HCT116 (cell line): ENCODE data around the gene ELANE. TPM values are rescaled to one million over a fixed set of nuclear protein-coding genes. Genes with fewer than 3 reads are reported as not detected.

Experiments used
- ATAC-seq: fragments of 200-7000 bp; cut with Tn5 transposase; 2 replicates; pipeline ENCODE4 v1.9.1; 2020; ENCODE audit warnings: mild to moderate bottlenecking, moderate library complexity
- BruUV-seq: library from RNA; stranded (reverse); fragments of 400-500 nt; replicated peaks from 2 replicates; lab custom pipeline; 2021; lab: Mats Ljungman, UMichigan
- CTCF ChIA-PET: fragments of 300-600 bp; sonication (Branson Sonifier 250); formaldehyde crosslinking; loops from one replicate; lab custom pipeline; 2021; ENCODE audit warnings: antibody characterized with exemption; lab: Charles Lee
- POLR2A ChIA-PET: fragments of 300-600, 350-600 bp; sonication (Branson Sonifier 250); formaldehyde crosslinking; loops from one replicate; lab custom pipeline; 2021; ENCODE audit warnings: antibody characterized with exemption; lab: Charles Lee
- RAD21 ChIA-PET, 2 experiments: fragments of 300-600 bp; sonication (Branson Sonifier 250); formaldehyde crosslinking; loops; one replicate each; lab custom pipeline; 2023; ENCODE audit warnings: low total read pairs in 2 of 2; ENCODE audit not compliant: uncharacterized antibody in 2 of 2, unreplicated experiment in 2 of 2, low non-redundant PET in 1 of 2; lab: Charles Lee
- DNase-seq: peaks from one replicate; pipeline ENCODE4 v3.0.0-alpha.2; 2010; ENCODE audit warnings: low read depth, low spot score
- H2AFZ ChIP-seq: fragments of 200-600 bp; shearing (Covaris generic), sonication (generic); 2 replicates; pipeline ENCODE4 v1.6.1; 2017; ENCODE audit warnings: low read depth, mixed run types, mixed read lengths, antibody characterized with exemption, low read length; ENCODE audit not compliant: poor library complexity, severe bottlenecking
- H3K27ac ChIP-seq: 2 replicates; pipeline ENCODE4 v1.5.1; 2012; ENCODE audit warnings: low read depth, low read length
- H3K27me3 ChIP-seq: fragments of 200-600 bp; sonication (generic); 2 replicates; pipeline ENCODE4 v1.6.1; 2016; ENCODE audit warnings: mixed run types, low read length, mixed read lengths; ENCODE audit not compliant: insufficient read depth
- H3K36me3 ChIP-seq, 2 experiments: fragments of 200-500 bp in 1 of 2; fragments of 200-600 bp in 1 of 2; sonication (Bioruptor generic) in 1 of 2; sonication (generic) in 1 of 2; 2 replicates each; pipeline versions ENCODE4 v1.5.1 to v1.6.1; 2014 to 2016; ENCODE audit warnings: low read length in 2 of 2, inconsistent platforms in 1 of 2, mixed read lengths in 1 of 2, mixed run types in 1 of 2; ENCODE audit not compliant: insufficient read depth in 2 of 2, control insufficient read depth in 1 of 2
- H3K4me1 ChIP-seq, 2 experiments: fragments of 200-600 bp in 1 of 2; sonication (generic) in 1 of 2; 2 replicates each; pipeline versions ENCODE4 v1.5.1 to v1.6.1; 2012 to 2017; ENCODE audit warnings: low read length in 2 of 2, inconsistent platforms in 1 of 2, mild to moderate bottlenecking in 1 of 2, mixed read lengths in 1 of 2, mixed run types in 1 of 2, moderate library complexity in 1 of 2; ENCODE audit not compliant: insufficient read depth in 2 of 2, control insufficient read depth in 1 of 2
- H3K4me2 ChIP-seq: fragments of 200-600 bp; sonication (generic); 2 replicates; pipeline ENCODE4 v1.6.1; 2017; ENCODE audit warnings: mixed run types, low read length, mixed read lengths
- H3K4me3 ChIP-seq, 2 experiments: fragments of 200-600 bp in 1 of 2; sonication (generic) in 1 of 2; replicated peaks in 1 of 2; 2 replicates each; pipeline ENCODE4 v1.5.1; 2011 to 2016; ENCODE audit warnings: low read length in 2 of 2, control low read depth in 1 of 2, low read depth in 1 of 2, mild to moderate bottlenecking in 1 of 2, mixed read lengths in 1 of 2, mixed run types in 1 of 2
- H3K79me2 ChIP-seq: fragments of 200-600 bp; sonication (generic); 2 replicates; pipeline ENCODE4 v1.6.1; 2017; ENCODE audit warnings: mild to moderate bottlenecking, mixed run types, low read length, moderate library complexity, mixed read lengths; ENCODE audit not compliant: insufficient read depth
- H3K9ac ChIP-seq: fragments of 200-600 bp; sonication (generic); 2 replicates; pipeline ENCODE4 v1.6.1; 2016; ENCODE audit warnings: low read length, mixed read lengths
- H3K9me2 ChIP-seq: fragments of 200-600 bp; sonication (generic), shearing (Covaris generic); 2 replicates; pipeline ENCODE4 v1.6.1; 2017; ENCODE audit warnings: mixed run types, mild to moderate bottlenecking, moderate library complexity; ENCODE audit not compliant: insufficient read depth
- H3K9me3 ChIP-seq, 2 experiments: fragments of 200-500 bp in 1 of 2; fragments of 200-600 bp in 1 of 2; sonication (Bioruptor generic) in 1 of 2; sonication (generic) in 1 of 2; 2 replicates each; pipeline ENCODE4 v1.6.1; 2014 to 2017; ENCODE audit warnings: low read length in 2 of 2, mixed read lengths in 2 of 2, inconsistent platforms in 1 of 2, low read depth in 1 of 2, mild to moderate bottlenecking in 1 of 2, mixed run types in 1 of 2, moderate library complexity in 1 of 2; ENCODE audit not compliant: control insufficient read depth in 1 of 2, insufficient read depth in 1 of 2
- H4K20me1 ChIP-seq: fragments of 200-600 bp; sonication (generic), shearing (Covaris generic); 2 replicates; pipeline ENCODE4 v1.6.1; 2017; ENCODE audit warnings: mixed run types, mild to moderate bottlenecking, moderate library complexity; ENCODE audit not compliant: insufficient read depth
- CEBPB ChIP-seq: IDR thresholded peaks from 2 replicates; pipeline ENCODE4 v1.6.1; 2012; ENCODE audit warnings: low read depth
- CTCF ChIP-seq, 3 experiments: fragments of 200-600 bp in 1 of 3; sonication (generic) in 1 of 3; IDR thresholded peaks in 2 of 3; conservative IDR thresholded peaks in 1 of 3; 2 replicates each; pipeline ENCODE4 v1.5.1; 2012 to 2017; ENCODE audit warnings: low read depth in 2 of 3, low read length in 2 of 3, antibody characterized with exemption in 1 of 3, borderline replicate concordance in 1 of 3, control low read depth in 1 of 3, mild to moderate bottlenecking in 1 of 3, mixed read lengths in 1 of 3, mixed run types in 1 of 3, moderate library complexity in 1 of 3; ENCODE audit not compliant: insufficient read depth in 1 of 3
- EZH2 ChIP-seq: fragments of 200-600 bp; sonication (generic); IDR thresholded peaks from 2 replicates; pipeline ENCODE4 v1.6.1; 2017; ENCODE audit warnings: antibody characterized with exemption, mixed run types
- EZH2phosphoT487 ChIP-seq: fragments of 200-600 bp; IDR thresholded peaks from 2 replicates; pipeline ENCODE4 v1.6.1; 2018; ENCODE audit warnings: antibody characterized with exemption, borderline replicate concordance
- FOSL1 ChIP-seq: IDR thresholded peaks from 2 replicates; pipeline ENCODE4 v1.6.1; 2012; ENCODE audit warnings: low read depth
- POLR2A ChIP-seq: IDR thresholded peaks from 2 replicates; pipeline ENCODE4 v1.7.0; 2011; ENCODE audit warnings: borderline replicate concordance; ENCODE audit not compliant: insufficient read depth, insufficient read length; ENCODE audit errors: extremely low read depth
- RAD21 ChIP-seq: IDR thresholded peaks from 2 replicates; pipeline ENCODE4 v1.6.1; 2012; ENCODE audit warnings: low read depth, mild to moderate bottlenecking
- REST ChIP-seq: IDR thresholded peaks from 2 replicates; pipeline ENCODE4 v1.6.1; 2012; ENCODE audit warnings: low read depth
- SIN3A ChIP-seq: IDR thresholded peaks from 2 replicates; pipeline ENCODE4 v1.6.1; 2012; ENCODE audit warnings: low read depth
- SP1 ChIP-seq: IDR thresholded peaks from 2 replicates; pipeline ENCODE4 v1.6.1; 2012; ENCODE audit warnings: low read depth
- SRF ChIP-seq: IDR thresholded peaks from 2 replicates; pipeline ENCODE4 v1.6.1; 2012; ENCODE audit warnings: low read depth
- TCF7L2 ChIP-seq: IDR thresholded peaks from 2 replicates; pipeline ENCODE4 v1.7.0; 2011; ENCODE audit warnings: borderline replicate concordance, inconsistent platforms; ENCODE audit not compliant: insufficient read depth, insufficient read length; ENCODE audit errors: extremely low read depth
- YY1 ChIP-seq: IDR thresholded peaks from 2 replicates; pipeline ENCODE4 v1.6.1; 2011; ENCODE audit warnings: low read length, low read depth, moderate library complexity, mild to moderate bottlenecking; ENCODE audit not compliant: insufficient replicate concordance; ENCODE audit errors: extremely low read depth
- ZFX ChIP-seq: fragments of 450-650 bp; IDR thresholded peaks from 2 replicates; pipeline ENCODE4 v1.6.1; 2017
- ZNF274 ChIP-seq: fragments of 200-500 bp; sonication (Bioruptor generic); IDR thresholded peaks from 2 replicates; pipeline ENCODE4 v1.6.1; 2014; ENCODE audit warnings: mild to moderate bottlenecking, low read depth, low read length, inconsistent platforms
- intact Hi-C: fragments of 100-400 bp; cut with micrococcal nuclease; formaldehyde crosslinking; loops from 2 replicates; pipeline ENCODE4 v1.10.0; 2022
- total RNA-seq: library from RNA; stranded (reverse); gene quantifications from one replicate; pipeline ENCODE4 v1.2.1, GENCODE V29; 2021; ENCODE audit not compliant: unreplicated experiment
- TF ChIP-seq, protein P1 (sequence below): IDR thresholded peaks from 2 replicates; pipeline ENCODE4 v1.6.1; 2012
- TF ChIP-seq, protein P2 (sequence below): IDR thresholded peaks from 2 replicates; pipeline ENCODE4 v1.6.1; 2012
- TF ChIP-seq, protein P3 (sequence below): IDR thresholded peaks from 2 replicates; pipeline ENCODE4 v1.6.1; 2011; ENCODE audit warnings: mild to moderate bottlenecking, low read length, moderate library complexity; ENCODE audit not compliant: insufficient replicate concordance; ENCODE audit errors: extremely low read depth

Gene ELANE
- total RNA-seq, 1 experiment from 2014 or later, result not detected

GRCh38 chr19:896434-896833 is 44.3 kb downstream of the ELANE start:
- H3K9me2 ChIP-seq, result no peaks in the 10 kb centered on the region
- H3K4me3 ChIP-seq, result no peak overlapping the region
- H4K20me1 ChIP-seq, result no peaks in the 10 kb centered on the region
- no peak overlapping the region for H3K9ac ChIP-seq
- ATAC-seq, result no peak
- CTCF ChIA-PET, result no interaction called here
- intact Hi-C loops, result no loop called here
- no peaks in the 10 kb centered on the region for H3K9me3 ChIP-seq
- no peak overlapping the region for H2AFZ ChIP-seq
- H3K36me3 ChIP-seq, result peaks cover 6 to 7% of the 10 kb centered on the region in 2 experiments; a peak in 3 of 4 replicates
- TF ChIP-seq, protein P1, sequence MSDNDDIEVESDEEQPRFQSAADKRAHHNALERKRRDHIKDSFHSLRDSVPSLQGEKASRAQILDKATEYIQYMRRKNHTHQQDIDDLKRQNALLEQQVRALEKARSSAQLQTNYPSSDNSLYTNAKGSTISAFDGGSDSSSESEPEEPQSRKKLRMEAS, result no peak
- TF ChIP-seq SP1 (no peak), TCF7L2 (no peak), POLR2A (no peak), SIN3A (no peak), REST (no peak), RAD21 (no peak), SRF (no peak), EZH2 (no peak), CTCF (IDR thresholded peaks at IDR 0.05 in 2 of 3, conservative IDR thresholded peaks at IDR 0.05 in 1 of 3; ENCODE audit: borderline replicate concordance in 1 of 3, insufficient read depth in 1 of 3, low read depth in 2 of 3, low read length in 2 of 3) (no peak), YY1 (no peak), ZNF274 (no peak), EZH2phosphoT487 (no peak), ZFX (no peak), FOSL1 (no peak), CEBPB (no peak)
- TF ChIP-seq, protein P2, sequence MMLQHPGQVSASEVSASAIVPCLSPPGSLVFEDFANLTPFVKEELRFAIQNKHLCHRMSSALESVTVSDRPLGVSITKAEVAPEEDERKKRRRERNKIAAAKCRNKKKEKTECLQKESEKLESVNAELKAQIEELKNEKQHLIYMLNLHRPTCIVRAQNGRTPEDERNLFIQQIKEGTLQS, result no peak
- TF ChIP-seq, protein P3, sequence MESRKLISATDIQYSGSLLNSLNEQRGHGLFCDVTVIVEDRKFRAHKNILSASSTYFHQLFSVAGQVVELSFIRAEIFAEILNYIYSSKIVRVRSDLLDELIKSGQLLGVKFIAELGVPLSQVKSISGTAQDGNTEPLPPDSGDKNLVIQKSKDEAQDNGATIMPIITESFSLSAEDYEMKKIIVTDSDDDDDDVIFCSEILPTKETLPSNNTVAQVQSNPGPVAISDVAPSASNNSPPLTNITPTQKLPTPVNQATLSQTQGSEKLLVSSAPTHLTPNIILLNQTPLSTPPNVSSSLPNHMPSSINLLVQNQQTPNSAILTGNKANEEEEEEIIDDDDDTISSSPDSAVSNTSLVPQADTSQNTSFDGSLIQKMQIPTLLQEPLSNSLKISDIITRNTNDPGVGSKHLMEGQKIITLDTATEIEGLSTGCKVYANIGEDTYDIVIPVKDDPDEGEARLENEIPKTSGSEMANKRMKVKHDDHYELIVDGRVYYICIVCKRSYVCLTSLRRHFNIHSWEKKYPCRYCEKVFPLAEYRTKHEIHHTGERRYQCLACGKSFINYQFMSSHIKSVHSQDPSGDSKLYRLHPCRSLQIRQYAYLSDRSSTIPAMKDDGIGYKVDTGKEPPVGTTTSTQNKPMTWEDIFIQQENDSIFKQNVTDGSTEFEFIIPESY, result no peak
- no peak for DNase-seq
- POLR2A ChIA-PET, result no interaction called here
- peaks cover 6 to 28% of the 10 kb centered on the region in 2 experiments; a peak in 3 of 4 replicates for H3K4me1 ChIP-seq
- H3K27me3 ChIP-seq, result no peaks in the 10 kb centered on the region
- H3K79me2 ChIP-seq, result peaks cover 7% of the 10 kb centered on the region; the same call in 1 of the 2 replicates
- no peak overlapping the region for H3K27ac ChIP-seq
- RAD21 ChIA-PET, result no interaction called here
- no TSS peak for BruUV-seq
- no peak overlapping the region for H3K4me2 ChIP-seq
